ENCODE data around the gene DRD2. TPM values are rescaled to one million over a fixed set of nuclear protein-coding genes. Genes with fewer than 3 reads are reported as not detected.
A peak's percentile ranks its signal among the peaks of the same experiment; 100 is the strongest.

Gene DRD2
- total and polyA plus RNA-seq, 3 experiments from 2014 or later, result not detected

- peak overlapping the region in 3 of 8 donors; percentile 27 to 58 (median 38) for H3K27ac Mint-ChIP-seq
- no peak overlapping the region for H3K27ac ChIP-seq (ENCODE audit: low read depth, low read length)
- POLR2A ChIA-PET, result no interaction called here
- no peaks in the 10 kb centered on the region for H3K9me3 ChIP-seq (ENCODE audit: low read length)
- H3K27me3 ChIP-seq (ENCODE audit: insufficient read depth, low read length, poor library complexity, severe bottlenecking), result no peaks in the 10 kb centered on the region
- H3K4me3 Mint-ChIP-seq, result no peak overlapping the region
- peaks cover 14 to 99% (median 14%) of the 10 kb centered on the region in 3 donors for H3K36me3 Mint-ChIP-seq
- H3K4me1 Mint-ChIP-seq, result peaks cover 20 to 39% (median 33%) of the 10 kb centered on the region in 3 donors
- no peak overlapping the region for H3K4me3 ChIP-seq (ENCODE audit: low read length)
- H3K36me3 ChIP-seq (ENCODE audit: insufficient read depth, low read length), result peaks cover 31% of the 10 kb centered on the region
- no peak for DNase-seq
- H3K4me1 ChIP-seq (ENCODE audit: insufficient read depth, low read length), result peaks cover 7% of the 10 kb centered on the region
- no peaks in the 10 kb centered on the region for H3K27me3 Mint-ChIP-seq
- no peaks in the 10 kb centered on the region for H3K9me3 Mint-ChIP-seq
- CTCF ChIA-PET, result no interaction called here
Measured at GRCh38 chr11:113363406-113363805, 111.8 kb downstream of the DRD2 start.

Other genes with a start within 250 kb of the DRD2 start
- gene TTC12, start 160.8 kb downstream of the DRD2 start, total RNA-seq, result 10 to 100 TPM; 20.3 to 21.9 TPM
- 7.2 TPM for gene TTC12, start 160.8 kb downstream of the DRD2 start, polyA plus RNA-seq
- under 1 TPM; 0.42 to 0.57 TPM for gene ANKK1, start 87.6 kb downstream of the DRD2 start, total RNA-seq
- gene ANKK1, start 87.6 kb downstream of the DRD2 start, polyA plus RNA-seq, result 0.08 TPM
- under 1 TPM; 0.26 to 0.40 TPM for gene TMPRSS5, start 230.9 kb upstream of the DRD2 start, total RNA-seq
- gene TMPRSS5, start 230.9 kb upstream of the DRD2 start, polyA plus RNA-seq, result not detected

All from CD8-positive, alpha-beta memory T cell (primary cell).